ENCODE results near the gene CDC42BPA.
"Not testable (repeated sequence)": the region's sequence is repeated elsewhere in the genome, so short reads cannot be mapped to it uniquely, and the experiment has no call there.

The CDC42BPA gene

DNA sequence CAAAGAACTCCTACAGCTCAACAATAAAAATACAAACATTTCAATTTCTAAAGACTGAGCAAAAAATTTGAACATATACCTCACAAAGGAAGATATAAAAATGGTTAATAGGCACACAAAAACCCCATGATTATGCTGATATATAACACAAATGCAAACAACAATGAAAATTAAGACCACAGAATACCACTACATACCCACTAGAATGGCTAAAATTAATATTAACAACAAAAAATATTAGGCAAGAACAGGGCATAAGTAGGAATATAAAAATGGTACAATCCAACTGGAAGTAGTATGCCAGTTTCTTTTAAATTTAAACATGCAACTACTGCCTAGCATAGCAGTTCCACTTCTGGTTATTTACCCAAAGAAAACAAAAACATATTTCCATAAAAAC is 77.3 kb downstream of the CDC42BPA start:
- no peaks in the 10 kb centered on the region for H3K36me3 ChIP-seq (ENCODE audit: insufficient read depth, low read length)
- DNase-seq (no peak), ATAC-seq (ENCODE audit: insufficient read depth, low read depth) (no peak)
- no peak overlapping the region for H3K9ac ChIP-seq (ENCODE audit: low read depth, low read length)
- no peak overlapping the region for H3K27ac ChIP-seq (ENCODE audit: low read length)
- no peaks in the 10 kb centered on the region for H4K20me1 ChIP-seq (ENCODE audit: insufficient read depth, low read length)
- H3K4me1 ChIP-seq (ENCODE audit: insufficient read depth, low read length) = no peaks in the 10 kb centered on the region
- H3K4me3 ChIP-seq (ENCODE audit: low read depth in 1 of 2, low read length in 2 of 2) = no peak overlapping the region
- TF ChIP-seq, protein P1, sequence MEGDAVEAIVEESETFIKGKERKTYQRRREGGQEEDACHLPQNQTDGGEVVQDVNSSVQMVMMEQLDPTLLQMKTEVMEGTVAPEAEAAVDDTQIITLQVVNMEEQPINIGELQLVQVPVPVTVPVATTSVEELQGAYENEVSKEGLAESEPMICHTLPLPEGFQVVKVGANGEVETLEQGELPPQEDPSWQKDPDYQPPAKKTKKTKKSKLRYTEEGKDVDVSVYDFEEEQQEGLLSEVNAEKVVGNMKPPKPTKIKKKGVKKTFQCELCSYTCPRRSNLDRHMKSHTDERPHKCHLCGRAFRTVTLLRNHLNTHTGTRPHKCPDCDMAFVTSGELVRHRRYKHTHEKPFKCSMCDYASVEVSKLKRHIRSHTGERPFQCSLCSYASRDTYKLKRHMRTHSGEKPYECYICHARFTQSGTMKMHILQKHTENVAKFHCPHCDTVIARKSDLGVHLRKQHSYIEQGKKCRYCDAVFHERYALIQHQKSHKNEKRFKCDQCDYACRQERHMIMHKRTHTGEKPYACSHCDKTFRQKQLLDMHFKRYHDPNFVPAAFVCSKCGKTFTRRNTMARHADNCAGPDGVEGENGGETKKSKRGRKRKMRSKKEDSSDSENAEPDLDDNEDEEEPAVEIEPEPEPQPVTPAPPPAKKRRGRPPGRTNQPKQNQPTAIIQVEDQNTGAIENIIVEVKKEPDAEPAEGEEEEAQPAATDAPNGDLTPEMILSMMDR (IDR thresholded peaks at IDR 0.05; ENCODE audit: borderline replicate concordance, extremely low read depth, low read length, poor library complexity, severe bottlenecking) = no peak
- no peak for TF ChIP-seq EZH2 (IDR thresholded peaks at IDR 0.05; ENCODE audit: borderline replicate concordance, low read depth, low read length, severe bottlenecking)
- no peaks in the 10 kb centered on the region for H3K79me2 ChIP-seq (ENCODE audit: insufficient read depth, low read length)
- H3K4me2 ChIP-seq (ENCODE audit: insufficient read depth, low read length) = no peak overlapping the region
- H2AFZ ChIP-seq (ENCODE audit: low read depth, low read length) = no peak overlapping the region
- no peaks in the 10 kb centered on the region for H3K9me3 ChIP-seq (ENCODE audit: insufficient read depth, low read length, severe bottlenecking)
- H3K27me3 ChIP-seq (ENCODE audit: insufficient read depth, low read length, poor library complexity) = no peaks in the 10 kb centered on the region

DNA sequence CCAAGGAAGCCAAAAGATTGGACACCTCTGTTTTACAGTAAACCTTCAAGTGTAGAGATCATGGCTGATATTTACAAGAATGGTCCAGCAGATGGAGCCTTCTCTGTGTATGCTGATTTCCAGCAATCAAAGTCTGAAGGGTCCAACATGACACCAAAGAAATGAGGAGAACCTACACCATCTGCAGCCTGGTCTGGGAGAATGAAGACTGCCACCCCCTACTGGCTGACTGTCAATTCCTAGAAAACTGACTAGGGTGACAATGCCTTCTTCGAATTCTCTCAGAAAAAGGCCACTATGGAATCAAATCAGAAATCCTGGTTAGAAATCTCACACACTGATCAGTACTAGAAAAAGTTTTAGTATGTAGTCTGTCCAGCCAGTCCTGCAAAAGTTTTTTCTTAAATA is 83.3 kb downstream of the CDC42BPA start:
- ATAC-seq (ENCODE audit: insufficient read depth, low read depth) (peak; percentile 27; the same call in 1 of the 3 replicates), DNase-seq (peak; percentile 6)
- H2AFZ ChIP-seq (ENCODE audit: low read depth, low read length) = no peak overlapping the region
- no peaks in the 10 kb centered on the region for H3K4me1 ChIP-seq (ENCODE audit: insufficient read depth, low read length)
- no peaks in the 10 kb centered on the region for H4K20me1 ChIP-seq (ENCODE audit: insufficient read depth, low read length)
- H3K4me2 ChIP-seq (ENCODE audit: insufficient read depth, low read length) = no peak overlapping the region
- no peaks in the 10 kb centered on the region for H3K9me3 ChIP-seq (ENCODE audit: insufficient read depth, low read length, severe bottlenecking)
- TF ChIP-seq EZH2 (IDR thresholded peaks at IDR 0.05; ENCODE audit: borderline replicate concordance, low read depth, low read length, severe bottlenecking) = no peak
- TF ChIP-seq, protein P1 (IDR thresholded peaks at IDR 0.05; ENCODE audit: borderline replicate concordance, extremely low read depth, low read length, poor library complexity, severe bottlenecking) = peak; percentile 31
- no peak overlapping the region for H3K9ac ChIP-seq (ENCODE audit: low read depth, low read length)
- H3K36me3 ChIP-seq (ENCODE audit: insufficient read depth, low read length) = no peaks in the 10 kb centered on the region
- no peaks in the 10 kb centered on the region for H3K79me2 ChIP-seq (ENCODE audit: insufficient read depth, low read length)
- H3K4me3 ChIP-seq (ENCODE audit: low read depth in 1 of 2, low read length in 2 of 2) = no peak overlapping the region
- no peak overlapping the region for H3K27ac ChIP-seq (ENCODE audit: low read length)
- H3K27me3 ChIP-seq (ENCODE audit: insufficient read depth, low read length, poor library complexity) = no peaks in the 10 kb centered on the region

DNA sequence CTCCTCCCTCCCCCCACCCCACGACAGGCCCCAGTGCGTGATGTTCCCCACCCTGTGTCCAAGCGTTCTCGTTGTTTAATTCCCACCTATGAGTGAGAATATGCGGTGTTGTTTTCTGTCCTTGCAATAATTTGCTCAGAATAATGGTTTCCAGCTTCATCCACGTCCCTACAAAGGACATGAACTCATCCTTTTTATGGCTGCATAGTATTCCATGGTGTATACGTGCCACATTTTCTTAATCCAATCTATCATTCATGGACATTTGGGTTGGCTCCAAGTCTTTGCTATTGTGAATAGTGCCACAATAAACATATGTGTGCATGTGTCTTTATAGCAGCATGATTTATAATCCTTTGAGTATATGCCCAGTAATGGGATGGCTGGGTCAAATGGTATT is 87.2 kb downstream of the CDC42BPA start:
- not testable (repeated sequence) for H3K9ac ChIP-seq (ENCODE audit: low read depth, low read length); H2AFZ ChIP-seq (ENCODE audit: low read depth, low read length); DNase-seq; H3K27ac ChIP-seq (ENCODE audit: low read length); H3K79me2 ChIP-seq (ENCODE audit: insufficient read depth, low read length); H3K4me1 ChIP-seq (ENCODE audit: insufficient read depth, low read length); ATAC-seq (ENCODE audit: insufficient read depth, low read depth); H3K9me3 ChIP-seq (ENCODE audit: insufficient read depth, low read length, severe bottlenecking); H3K4me3 ChIP-seq (ENCODE audit: low read depth in 1 of 2, low read length in 2 of 2); H3K36me3 ChIP-seq (ENCODE audit: insufficient read depth, low read length); H3K27me3 ChIP-seq (ENCODE audit: insufficient read depth, low read length, poor library complexity); H4K20me1 ChIP-seq (ENCODE audit: insufficient read depth, low read length); H3K4me2 ChIP-seq (ENCODE audit: insufficient read depth, low read length)

- H3K27me3 ChIP-seq (ENCODE audit: insufficient read depth, low read length, poor library complexity) = peaks cover 8% of the 10 kb centered on the region
- H3K4me3 ChIP-seq (ENCODE audit: low read depth in 1 of 2, low read length in 2 of 2) = no peak overlapping the region
- TF ChIP-seq EZH2 (IDR thresholded peaks at IDR 0.05; ENCODE audit: borderline replicate concordance, low read depth, low read length, severe bottlenecking) = no peak
- no peaks in the 10 kb centered on the region for H3K79me2 ChIP-seq (ENCODE audit: insufficient read depth, low read length)
- DNase-seq (no peak), ATAC-seq (ENCODE audit: insufficient read depth, low read depth) (no peak)
- no peaks in the 10 kb centered on the region for H3K36me3 ChIP-seq (ENCODE audit: insufficient read depth, low read length)
- H3K27ac ChIP-seq (ENCODE audit: low read length) = no peak overlapping the region
- no peak overlapping the region for H3K4me2 ChIP-seq (ENCODE audit: insufficient read depth, low read length)
- no peaks in the 10 kb centered on the region for H4K20me1 ChIP-seq (ENCODE audit: insufficient read depth, low read length)
- no peak overlapping the region for H3K9ac ChIP-seq (ENCODE audit: low read depth, low read length)
- no peak overlapping the region for H2AFZ ChIP-seq (ENCODE audit: low read depth, low read length)
- no peaks in the 10 kb centered on the region for H3K9me3 ChIP-seq (ENCODE audit: insufficient read depth, low read length, severe bottlenecking)
- no peaks in the 10 kb centered on the region for H3K4me1 ChIP-seq (ENCODE audit: insufficient read depth, low read length)
Measured at GRCh38 chr1:227228201-227228600, 90.1 kb downstream of the CDC42BPA start.
